CD14-positive monocyte (primary cell): Measurements from ENCODE around the gene SLC17A7. TPM values are rescaled to one million over a fixed set of nuclear protein-coding genes. Genes with fewer than 3 reads are reported as not detected.

Source experiments
- DNase-seq, 3 donors: peaks; one replicate each; pipeline ENCODE4 v3.0.0-alpha.2; 2011 to 2022
- H2AFZ ChIP-seq: 2 replicates; pipeline ENCODE4 v1.6.0; 2012; ENCODE audit warnings: mild to moderate bottlenecking, low read depth, low read length, inconsistent platforms; ENCODE audit not compliant: insufficient read depth, poor library complexity, severe bottlenecking
- H3K27ac ChIP-seq, 2 donors: 1 replicate in 1 of 2; 2 replicates in 1 of 2; pipeline ENCODE4 v1.5.1; 2012 to 2013; ENCODE audit warnings: low read length in 2 of 2, control low read depth in 1 of 2, inconsistent platforms in 1 of 2, low read depth in 1 of 2, mild to moderate bottlenecking in 1 of 2
- H3K27me3 ChIP-seq, 2 donors: one replicate each; pipeline versions ENCODE4 v1.6.0 to v1.6.1; 2011 to 2013; ENCODE audit warnings: low read length in 2 of 2; ENCODE audit not compliant: control insufficient read depth in 2 of 2, insufficient read depth in 2 of 2
- H3K36me3 ChIP-seq, 2 donors: replicated peaks in 1 of 2; 1 replicate in 1 of 2; 2 replicates in 1 of 2; pipeline versions ENCODE4 v1.5.1 to v1.6.1; 2012 to 2013; ENCODE audit warnings: low read length in 2 of 2, control low read depth in 1 of 2, inconsistent platforms in 1 of 2, mild to moderate bottlenecking in 1 of 2; ENCODE audit not compliant: insufficient read depth in 2 of 2, control insufficient read depth in 1 of 2
- H3K4me1 ChIP-seq, 2 donors: 1 replicate in 1 of 2; 2 replicates in 1 of 2; pipeline versions ENCODE4 v1.5.1 to v1.6.1; 2012 to 2013; ENCODE audit warnings: low read length in 2 of 2, control low read depth in 1 of 2, inconsistent platforms in 1 of 2, mild to moderate bottlenecking in 1 of 2, moderate library complexity in 1 of 2; ENCODE audit not compliant: insufficient read depth in 2 of 2, control insufficient read depth in 1 of 2
- H3K4me2 ChIP-seq: replicated peaks from 2 replicates; pipeline ENCODE3; 2012; ENCODE audit warnings: low read length, moderate library complexity, mild to moderate bottlenecking; ENCODE audit not compliant: poor library complexity, severe bottlenecking; ENCODE audit errors: extremely low read depth
- H3K4me3 ChIP-seq, 3 experiments: fragments of 200-600 bp in 1 of 3; sonication (generic) in 1 of 3; replicated peaks in 1 of 3; 1 replicate in 2 of 3; 2 replicates in 1 of 3; pipeline ENCODE4 v1.5.1; 2011 to 2013; ENCODE audit warnings: low read length in 3 of 3, mild to moderate bottlenecking in 3 of 3, control low read depth in 2 of 3, low read depth in 2 of 3, inconsistent platforms in 1 of 3, moderate library complexity in 1 of 3
- H3K79me2 ChIP-seq: 2 replicates; pipeline ENCODE4 v1.6.0; 2012; ENCODE audit warnings: mild to moderate bottlenecking, control low read depth, inconsistent platforms, low read length, moderate library complexity; ENCODE audit not compliant: insufficient read depth
- H3K9ac ChIP-seq: 2 replicates; pipeline ENCODE4 v1.6.0; 2017; ENCODE audit warnings: low read length, mild to moderate bottlenecking; ENCODE audit not compliant: insufficient read depth, poor library complexity, severe bottlenecking
- H3K9me3 ChIP-seq, 2 donors: replicated peaks in 1 of 2; 1 replicate in 1 of 2; 2 replicates in 1 of 2; pipeline versions ENCODE4 v1.5.1 to v1.6.1; 2012 to 2013; ENCODE audit warnings: low read length in 2 of 2, control low read depth in 1 of 2; ENCODE audit not compliant: control insufficient read depth in 1 of 2, insufficient read depth in 1 of 2
- H4K20me1 ChIP-seq: 2 replicates; pipeline ENCODE4 v1.6.0; 2012; ENCODE audit warnings: mild to moderate bottlenecking, low read length, control low read depth, moderate library complexity; ENCODE audit not compliant: insufficient read depth
- H3K27ac Mint-ChIP-seq, 7 donors: one replicate each; pipeline ENCODE4 v1.8.0; 2020; ENCODE audit warnings: mild to moderate bottlenecking in 7 of 7, mixed read lengths in 7 of 7, moderate library complexity in 6 of 7, inconsistent platforms in 2 of 7
- H3K27me3 Mint-ChIP-seq, 3 donors: one replicate each; pipeline ENCODE4 v1.8.0; 2021 to 2022; ENCODE audit warnings: low read depth in 3 of 3, mild to moderate bottlenecking in 3 of 3, mixed read lengths in 3 of 3, moderate library complexity in 3 of 3, inconsistent platforms in 1 of 3
- H3K36me3 Mint-ChIP-seq, 2 donors: one replicate each; pipeline ENCODE4 v1.8.0; 2020; ENCODE audit warnings: mixed read lengths in 2 of 2, inconsistent platforms in 1 of 2, mild to moderate bottlenecking in 1 of 2
- H3K4me1 Mint-ChIP-seq: one replicate; pipeline ENCODE4 v1.8.0; 2020; ENCODE audit warnings: mild to moderate bottlenecking, mixed read lengths
- H3K4me3 Mint-ChIP-seq, 2 donors: one replicate each; pipeline ENCODE4 v1.8.0; 2020; ENCODE audit warnings: mild to moderate bottlenecking in 2 of 2, mixed read lengths in 2 of 2, moderate library complexity in 1 of 2
- H3K9me3 Mint-ChIP-seq, 7 donors: one replicate each; pipeline ENCODE4 v1.8.0; 2020 to 2022; ENCODE audit warnings: mixed read lengths in 7 of 7, mild to moderate bottlenecking in 6 of 7, moderate library complexity in 6 of 7, inconsistent platforms in 2 of 7
- WGBS: methylation state at CpG from one replicate; pipeline ENCODE4 v1.1.5; 2013; ENCODE audit warnings: missing lambda C conversion rate; ENCODE audit not compliant: insufficient coverage; 5-methylcytosine and 5-hydroxymethylcytosine counted together
- intact Hi-C, 2 donors: fragments of 100-400 bp; cut with micrococcal nuclease; formaldehyde crosslinking; loops; one replicate each; pipeline versions ENCODE4 v1.15.0 to v1.15.1; 2023
- polyA plus RNA-seq, 3 donors: library from polyadenylated mRNA; depleted of rRNA in 1 of 3; unstranded in 2 of 3; stranded (reverse) in 1 of 3; fragments of 300-500 nt in 2 of 3; fragments of >200 nt in 1 of 3; fragmentation: Illumina TruSeq in 2 of 3; gene quantifications; 1 replicate in 2 of 3; 2 replicates in 1 of 3; pipeline ENCODE4 v1.2.3, GENCODE V29; 2012 to 2021
- TF ChIP-seq, protein P1 (sequence below): fragments of 200-600 bp; IDR thresholded peaks from one replicate; pipeline ENCODE4 v1.8.0; 2022; ENCODE audit warnings: antibody characterized with exemption, mild to moderate bottlenecking

SLC17A7 gene
- polyA plus RNA-seq, 3 donors, result 0.04 to 0.09 TPM; not detected in 1

- H3K4me1 ChIP-seq, result no peaks in the 10 kb centered on the region
- peaks cover 7% of the 10 kb centered on the region for H3K4me1 Mint-ChIP-seq
- no peak overlapping the region for H3K9ac ChIP-seq
- DNase-seq, result no peak
- H3K36me3 ChIP-seq, result no peaks in the 10 kb centered on the region
- H3K4me2 ChIP-seq, result no peak overlapping the region
- H3K36me3 Mint-ChIP-seq, result no peaks in the 10 kb centered on the region
- H3K27me3 ChIP-seq, result no peaks in the 10 kb centered on the region
- H2AFZ ChIP-seq, result no peak overlapping the region
- H4K20me1 ChIP-seq, result no peaks in the 10 kb centered on the region
- no peak overlapping the region for H3K4me3 ChIP-seq
- no peak overlapping the region for H3K4me3 Mint-ChIP-seq
- no peaks in the 10 kb centered on the region for H3K79me2 ChIP-seq
- H3K9me3 Mint-ChIP-seq, result peaks cover 0 to 1% (median 0%) of the 10 kb centered on the region in 7 donors
- TF ChIP-seq, protein P1, sequence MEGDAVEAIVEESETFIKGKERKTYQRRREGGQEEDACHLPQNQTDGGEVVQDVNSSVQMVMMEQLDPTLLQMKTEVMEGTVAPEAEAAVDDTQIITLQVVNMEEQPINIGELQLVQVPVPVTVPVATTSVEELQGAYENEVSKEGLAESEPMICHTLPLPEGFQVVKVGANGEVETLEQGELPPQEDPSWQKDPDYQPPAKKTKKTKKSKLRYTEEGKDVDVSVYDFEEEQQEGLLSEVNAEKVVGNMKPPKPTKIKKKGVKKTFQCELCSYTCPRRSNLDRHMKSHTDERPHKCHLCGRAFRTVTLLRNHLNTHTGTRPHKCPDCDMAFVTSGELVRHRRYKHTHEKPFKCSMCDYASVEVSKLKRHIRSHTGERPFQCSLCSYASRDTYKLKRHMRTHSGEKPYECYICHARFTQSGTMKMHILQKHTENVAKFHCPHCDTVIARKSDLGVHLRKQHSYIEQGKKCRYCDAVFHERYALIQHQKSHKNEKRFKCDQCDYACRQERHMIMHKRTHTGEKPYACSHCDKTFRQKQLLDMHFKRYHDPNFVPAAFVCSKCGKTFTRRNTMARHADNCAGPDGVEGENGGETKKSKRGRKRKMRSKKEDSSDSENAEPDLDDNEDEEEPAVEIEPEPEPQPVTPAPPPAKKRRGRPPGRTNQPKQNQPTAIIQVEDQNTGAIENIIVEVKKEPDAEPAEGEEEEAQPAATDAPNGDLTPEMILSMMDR, result no peak
- H3K27ac ChIP-seq, result no peak overlapping the region
- H3K27ac Mint-ChIP-seq, result no peak overlapping the region
- peaks cover 4 to 7% (median 5%) of the 10 kb centered on the region in 3 donors for H3K27me3 Mint-ChIP-seq
- 96% methylated on average over 5 of the region's 6 CpGs for WGBS
- H3K9me3 ChIP-seq, result no peaks in the 10 kb centered on the region
- intact Hi-C loops, result no loop called here
These were observed 42.4 kb downstream of the SLC17A7 start for GRCh38 chr19:49398931-49399330.

- peak overlapping the region in 1 of 2 donors; percentile 13 for H3K4me3 Mint-ChIP-seq
- Histone ChIP-seq H2AFZ (no peak overlapping the region), H3K36me3 (no peaks in the 10 kb centered on the region), H3K9ac (no peak overlapping the region), H3K27ac (no peak overlapping the region), H3K4me1 (no peaks in the 10 kb centered on the region), H3K4me3 (no peak overlapping the region), H3K4me2 (no peak overlapping the region), H3K79me2 (no peaks in the 10 kb centered on the region), H3K27me3 (no peaks in the 10 kb centered on the region), H4K20me1 (no peaks in the 10 kb centered on the region), H3K9me3 (no peaks in the 10 kb centered on the region)
- H3K27ac Mint-ChIP-seq, result peak overlapping the region in 1 of 7 donors; percentile 30
- WGBS, result 94% methylated on average over 5 of the region's 11 CpGs
- H3K27me3 Mint-ChIP-seq, result peaks cover 1 to 9% (median 5%) of the 10 kb centered on the region in 3 donors
- intact Hi-C loops, result no loop called here
- no peaks in the 10 kb centered on the region for H3K36me3 Mint-ChIP-seq
- H3K4me1 Mint-ChIP-seq, result peaks cover 7% of the 10 kb centered on the region
- TF ChIP-seq, protein P1, result no peak
- DNase-seq, result no peak
- H3K9me3 Mint-ChIP-seq, result peaks cover 0 to 1% (median 0%) of the 10 kb centered on the region in 7 donors
These were observed 43.2 kb downstream of the SLC17A7 start for GRCh38 chr19:49398001-49398615.
